OCI-M1 (cell line): ENCODE measurements around the gene METTL6.
A peak's percentile ranks its signal among the peaks of the same experiment; 100 is the strongest.
"Not testable (repeated sequence)": the region's sequence is repeated elsewhere in the genome, so short reads cannot be mapped to it uniquely, and the experiment has no call there.

Experiments used
- DNase-seq: peaks from one replicate; lab custom pipeline; 2025; lab: John Stamatoyannopoulos, UW

The METTL6 gene

DNA sequence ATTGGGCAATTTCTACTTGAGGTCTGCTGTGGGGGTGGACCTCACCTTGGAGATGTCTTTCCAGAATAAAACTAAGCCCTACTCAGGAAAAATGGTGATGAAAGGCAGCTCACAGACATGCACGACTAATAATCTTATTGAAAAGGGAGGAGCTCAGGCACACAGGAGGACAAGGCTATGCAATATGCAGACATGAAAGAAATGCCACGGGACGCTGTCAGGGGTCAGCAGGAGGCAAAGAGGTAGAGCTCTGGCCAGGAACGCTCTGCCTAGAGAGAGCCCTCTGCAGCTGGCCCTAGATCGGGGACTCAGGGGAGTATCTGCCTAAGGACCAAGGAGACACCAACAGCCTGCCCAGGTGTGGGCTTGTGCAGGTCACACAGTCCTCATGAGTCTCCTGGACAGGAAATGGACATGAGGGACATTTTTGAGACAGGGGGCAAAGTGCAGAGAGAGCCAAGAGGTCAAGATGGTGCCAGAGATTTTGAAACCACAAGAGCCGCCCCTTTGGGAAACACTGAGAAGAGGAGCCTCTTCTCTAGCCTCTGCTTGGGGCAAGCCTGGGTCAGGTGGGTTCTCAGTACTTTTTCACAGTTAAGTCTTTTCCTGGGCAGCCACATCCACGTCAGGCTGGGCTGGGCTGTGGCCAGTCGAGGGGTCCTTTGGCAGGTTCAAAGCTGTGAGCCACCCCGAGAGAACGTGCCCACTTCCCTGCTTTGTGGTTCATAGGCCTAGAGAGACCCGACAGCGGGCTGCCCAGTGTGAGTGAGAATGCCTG, 23.3 kb upstream of the METTL6 start:
- DNase-seq: no peak

DNA sequence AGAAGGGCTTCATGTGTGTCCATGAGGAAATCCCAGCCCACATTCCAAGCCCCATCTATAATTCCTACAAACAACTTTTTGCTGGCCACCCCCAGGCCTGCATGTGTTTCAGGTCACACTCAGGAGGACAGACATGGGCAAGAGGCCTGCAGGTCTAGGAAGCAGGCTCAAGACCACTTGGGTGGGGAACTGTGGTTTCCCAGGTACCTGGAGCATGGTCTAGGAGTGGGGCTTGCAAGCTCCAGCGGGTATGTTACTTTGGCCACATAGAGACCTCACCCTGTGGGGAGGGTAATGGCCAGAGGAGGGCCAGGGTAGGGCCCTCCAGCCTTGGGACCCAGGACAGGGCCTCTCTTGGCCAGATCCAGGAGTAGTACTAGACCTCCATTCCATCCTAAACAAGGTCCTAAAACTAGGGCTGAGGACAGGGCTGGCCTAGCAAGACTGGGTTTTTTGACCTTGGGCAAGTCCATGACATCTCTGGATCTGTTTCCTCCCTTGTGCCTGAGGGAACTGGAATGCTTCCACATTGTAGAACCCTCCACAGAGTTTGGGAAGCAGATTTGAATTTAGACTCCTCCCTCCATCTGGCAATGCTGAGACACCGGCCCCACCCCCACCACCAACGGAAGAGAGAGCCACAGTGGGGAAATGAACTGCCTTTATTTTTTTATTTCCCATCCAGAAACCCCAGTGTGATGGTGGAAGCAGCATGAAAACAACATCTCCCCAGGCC, 22.3 kb upstream of the METTL6 start:
- DNase-seq: no peak

DNA sequence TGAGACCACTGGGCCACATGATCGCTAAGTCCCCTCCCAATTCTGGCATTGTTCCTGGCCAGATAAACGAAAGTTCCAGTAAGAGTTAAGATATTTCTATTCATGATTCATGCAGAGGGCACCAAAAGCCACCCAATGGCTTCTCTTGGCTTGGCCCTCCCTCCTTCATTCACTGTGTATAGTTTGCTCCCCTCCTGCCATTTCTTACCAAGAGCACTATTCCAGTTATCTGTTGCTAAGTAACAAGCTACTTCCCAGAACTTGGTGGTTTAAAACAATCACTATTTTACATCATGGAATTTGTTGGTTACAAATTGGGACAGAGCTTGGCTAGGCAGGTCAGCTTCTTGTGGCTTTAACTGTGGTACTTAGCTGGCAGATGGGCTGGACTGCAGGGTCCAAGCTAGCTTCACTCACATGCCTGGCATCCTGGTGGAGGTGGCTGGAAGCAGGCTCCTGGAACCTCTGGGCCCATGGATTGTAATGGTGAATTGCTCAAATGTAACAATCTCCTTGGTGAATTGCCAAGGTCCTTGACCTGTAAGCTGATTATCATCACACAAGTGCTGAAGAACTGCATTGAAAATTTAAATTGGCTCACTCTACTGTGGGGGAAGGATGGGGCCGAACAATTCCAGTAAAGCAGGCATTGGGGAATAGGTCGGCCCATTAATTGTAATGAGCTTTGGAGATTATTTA, 16.6 kb upstream of the METTL6 start:
- no peak for DNase-seq

DNA sequence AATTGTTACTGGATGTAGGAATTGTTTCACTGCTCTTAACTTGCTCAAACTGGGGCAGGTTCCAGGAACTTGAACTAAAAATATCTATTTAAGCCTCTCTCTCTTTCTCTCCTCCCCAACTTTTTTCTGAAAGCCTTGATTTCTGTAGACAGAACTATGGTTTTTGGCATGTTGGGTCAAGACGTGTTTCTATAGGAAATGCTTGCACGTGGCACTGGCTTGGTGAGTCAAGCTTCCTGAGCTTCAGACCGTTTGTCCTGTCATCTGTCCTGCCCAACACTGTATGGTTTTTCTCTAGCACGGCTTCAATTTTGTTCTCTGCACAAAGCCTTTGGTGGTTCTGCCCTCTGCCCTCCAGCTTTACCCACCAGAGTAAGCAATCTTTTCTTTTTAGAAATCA, 13.5 kb upstream of the METTL6 start:
- DNase-seq: no peak

DNA sequence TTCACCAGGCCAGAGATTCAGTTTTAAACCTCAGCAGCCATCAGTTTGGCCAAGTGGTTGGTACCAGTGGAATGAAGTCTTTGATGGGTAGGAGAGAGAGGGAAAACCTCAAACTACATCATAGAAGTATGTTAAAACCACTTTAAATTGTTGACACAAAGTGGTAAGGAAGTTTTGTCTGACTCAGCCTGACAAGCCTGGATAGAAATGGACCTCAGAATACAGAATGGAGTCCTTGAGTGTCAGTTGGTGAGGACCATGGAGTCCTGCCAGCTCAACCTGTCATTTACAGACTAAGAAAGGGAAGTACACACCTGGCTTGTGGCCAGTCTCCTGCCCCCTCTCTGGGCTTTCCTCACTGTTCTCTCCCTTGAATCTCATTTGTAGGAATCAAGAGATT, 12.1 kb upstream of the METTL6 start:
- DNase-seq: no peak

DNA sequence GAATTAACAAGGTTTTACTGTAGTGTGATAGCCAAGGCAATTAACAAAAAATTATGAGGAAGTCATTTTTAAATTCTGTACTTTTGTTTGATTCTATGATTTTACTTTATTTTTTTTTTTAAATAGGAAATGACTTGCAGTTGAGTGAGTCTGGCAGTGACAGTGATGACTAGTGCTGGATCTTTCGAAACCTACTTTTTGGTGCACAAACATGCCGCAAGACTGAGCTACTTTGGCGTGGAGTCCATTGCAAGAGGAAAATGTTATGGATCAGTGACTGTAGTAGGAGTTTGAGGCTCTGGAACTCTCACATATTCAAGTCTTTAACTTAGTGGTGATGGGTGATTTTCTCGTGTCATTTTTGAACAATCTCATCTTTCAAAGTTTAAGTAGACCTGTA, 11.6 kb upstream of the METTL6 start:
- no peak for DNase-seq

DNA sequence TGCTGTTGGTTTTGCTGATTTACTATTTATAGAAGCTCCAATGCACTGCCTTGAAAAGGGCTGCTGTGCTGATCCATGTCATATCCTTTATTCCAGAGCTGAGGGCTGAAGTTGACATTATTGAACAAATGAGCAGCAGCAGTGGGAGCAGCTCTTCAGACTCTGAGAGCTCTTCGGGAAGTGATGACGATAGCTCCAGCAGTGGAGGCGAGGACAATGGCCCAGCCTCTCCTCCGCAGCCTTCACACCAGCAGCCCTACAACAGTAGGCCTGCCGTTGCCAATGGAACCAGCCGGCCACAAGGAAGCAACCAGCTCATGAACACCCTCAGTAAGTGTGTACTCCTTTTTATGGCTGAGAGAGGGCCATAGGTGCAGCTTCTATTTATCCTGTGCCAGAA, 8.9 kb upstream of the METTL6 start:
- DNase-seq: no peak

DNA sequence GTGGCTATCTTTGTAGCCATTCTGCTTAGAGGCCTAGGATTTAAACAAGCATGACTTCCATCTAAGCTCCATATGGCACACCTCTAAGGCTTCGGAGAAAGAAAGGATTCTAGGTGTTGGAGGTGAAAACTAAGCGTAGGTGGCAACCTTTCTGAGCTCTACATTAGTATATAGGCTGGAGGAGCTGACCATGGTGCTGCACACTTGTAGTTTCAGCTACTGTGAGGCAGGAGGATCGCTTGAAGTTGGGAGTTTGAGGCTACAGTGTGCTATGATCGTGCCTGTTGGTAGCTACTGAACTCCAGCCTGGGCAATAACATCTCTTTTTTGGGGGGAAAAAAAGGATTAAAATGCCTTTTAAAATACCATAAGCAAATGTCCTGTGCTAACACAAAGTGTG, 7.4 kb upstream of the METTL6 start:
- DNase-seq: no peak

DNA sequence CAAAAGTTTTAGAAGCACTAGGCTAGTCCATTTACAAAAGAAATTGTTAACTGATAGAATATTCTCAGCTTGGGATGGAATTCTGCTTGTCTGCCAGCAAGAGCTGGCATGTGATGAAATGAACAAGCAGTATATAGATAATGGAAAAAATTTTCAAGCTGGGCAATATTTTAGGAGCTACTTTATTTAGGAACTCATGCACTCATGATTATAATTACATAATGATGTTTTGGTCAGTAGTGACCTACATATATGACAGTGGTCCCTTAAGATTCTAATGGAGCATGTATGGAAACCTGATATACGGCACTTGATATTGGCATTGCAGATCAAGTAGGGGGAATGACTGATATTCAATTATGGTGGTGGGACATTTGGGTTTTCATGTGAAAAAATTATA, 6.2 kb upstream of the METTL6 start:
- no peak for DNase-seq

DNA sequence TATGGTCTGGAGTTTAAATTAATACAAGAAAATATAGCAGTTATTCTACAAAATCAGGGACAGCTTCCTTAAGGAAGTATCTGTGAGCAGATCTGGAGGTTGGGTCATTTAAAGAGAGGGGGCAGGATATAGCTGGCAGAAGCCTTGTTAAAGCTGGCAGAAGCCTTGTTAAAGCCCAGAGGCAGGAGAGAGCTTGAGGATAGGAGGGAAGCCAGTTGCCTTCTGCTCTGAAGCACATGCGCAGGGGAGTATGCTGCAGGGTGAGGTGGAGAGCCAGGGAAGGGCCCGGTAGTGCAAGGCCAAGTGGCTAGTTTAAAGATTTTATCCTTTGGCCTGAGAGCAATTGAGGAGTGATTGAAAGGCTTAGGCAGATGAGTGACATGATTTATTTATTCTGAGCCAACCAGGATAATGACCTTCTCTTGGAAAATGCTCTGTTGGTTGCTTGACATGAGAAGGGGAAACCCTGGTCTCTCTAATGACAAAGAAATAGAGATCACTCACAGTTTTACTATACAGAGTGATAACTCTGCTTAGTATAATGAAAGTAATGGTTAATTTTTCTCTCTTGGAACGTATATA, 4.0 kb upstream of the METTL6 start:
- DNase-seq: no peak

DNA sequence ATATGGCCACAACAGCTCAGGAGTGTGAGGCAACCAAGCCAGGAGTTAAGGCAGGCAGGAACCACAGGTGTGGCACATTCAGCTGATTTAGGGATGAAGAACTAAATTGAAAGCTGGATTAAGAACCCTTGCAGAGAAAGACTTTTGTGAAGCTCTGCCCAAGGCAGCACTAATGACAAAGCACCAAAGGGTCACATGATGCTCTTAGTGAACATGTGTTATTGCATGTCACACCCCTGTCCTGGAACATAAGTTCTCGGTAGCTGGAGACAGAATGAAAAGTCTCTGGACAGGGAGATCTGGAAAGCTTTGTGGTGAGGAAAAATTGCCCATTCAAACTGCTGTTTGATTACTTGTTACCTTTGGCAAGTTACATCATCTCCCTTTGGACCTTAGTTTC, 3.3 kb upstream of the METTL6 start:
- peak; percentile 41 for DNase-seq

DNA sequence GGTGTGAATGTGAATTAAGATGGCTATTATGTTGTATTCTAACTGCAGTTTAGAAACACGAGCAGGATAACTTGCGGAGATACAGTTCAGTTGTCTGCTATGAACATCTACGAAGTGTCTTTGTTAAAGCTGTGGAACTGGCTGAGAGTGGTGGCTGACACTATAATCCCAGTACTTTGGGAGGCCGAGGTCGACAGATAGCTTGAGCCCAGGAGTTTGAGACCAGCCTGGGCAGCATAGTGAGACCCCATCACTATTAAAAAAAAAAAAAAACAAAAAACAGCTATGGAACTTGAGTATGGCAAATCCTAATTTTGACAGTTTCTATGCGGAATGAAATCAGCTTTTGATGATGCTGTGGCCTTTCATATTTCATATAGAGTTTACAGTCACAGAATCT, 1.7 kb upstream of the METTL6 start:
- no peak for DNase-seq

DNA sequence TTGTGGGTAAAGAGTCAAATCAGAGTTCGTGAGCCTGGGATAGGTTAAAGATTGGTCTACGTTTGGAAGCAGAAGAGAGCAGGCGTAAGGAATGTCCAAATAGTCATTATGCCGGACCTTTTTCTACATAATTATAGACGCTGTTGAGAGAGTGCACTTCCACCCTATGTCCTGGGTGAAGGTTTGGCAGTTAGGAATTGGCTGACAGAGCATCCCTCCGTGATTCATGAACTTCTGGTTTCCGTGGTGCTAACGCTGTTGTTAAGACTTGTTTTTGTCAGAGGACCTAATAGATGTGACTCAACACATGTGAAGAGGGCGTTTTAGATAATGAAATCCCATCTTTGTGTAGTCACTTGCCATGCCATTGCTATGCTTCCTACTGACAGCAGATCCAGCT, 1.2 kb upstream of the METTL6 start:
- DNase-seq: peak; percentile 20

DNA sequence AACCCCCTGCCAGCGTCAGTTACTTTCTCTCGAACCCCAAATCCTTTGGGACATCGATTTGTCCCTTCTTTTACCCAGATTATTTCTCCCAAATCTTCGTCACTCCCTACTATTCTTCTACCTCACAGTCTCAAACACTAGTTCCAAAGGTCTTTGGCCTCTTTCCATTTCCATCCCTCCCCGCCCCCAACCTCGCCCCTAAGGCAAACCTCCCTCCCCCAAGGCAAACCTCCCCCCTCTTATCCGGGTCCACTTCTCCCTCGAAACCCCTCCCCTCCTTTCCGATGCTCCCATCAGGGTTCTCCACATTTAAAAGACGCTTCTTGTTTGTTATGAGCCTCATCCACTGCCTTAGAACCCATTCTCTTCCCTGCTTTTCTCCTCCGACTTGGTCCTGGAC, 637 bp upstream of the METTL6 start:
- no peak for DNase-seq

DNA sequence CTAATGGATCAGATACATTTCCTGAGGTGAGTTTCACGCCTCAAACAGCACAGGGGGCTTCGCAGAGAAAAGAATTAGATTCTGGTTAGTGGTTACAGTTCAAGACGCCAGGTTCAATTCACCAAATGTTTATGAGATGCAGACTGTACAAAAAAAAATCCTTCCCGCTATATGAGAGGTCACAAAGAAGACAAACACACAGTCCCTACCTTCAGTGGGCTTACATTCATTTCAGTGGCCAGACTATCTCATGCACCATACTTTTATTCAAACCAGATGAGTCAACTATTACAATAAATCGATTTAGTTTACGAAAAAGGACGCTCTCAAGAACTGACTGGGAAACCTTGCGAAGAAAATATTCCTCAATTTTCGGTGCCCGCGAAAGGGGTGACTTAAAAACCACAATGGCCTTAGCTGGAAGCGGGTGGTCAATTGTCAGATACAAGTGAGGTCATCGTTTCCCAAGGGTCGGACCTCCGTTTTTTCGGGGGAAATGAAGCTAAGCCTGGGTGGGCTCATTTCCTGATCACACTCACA, 695 bp downstream of the METTL6 start:
- no peak for DNase-seq

DNA sequence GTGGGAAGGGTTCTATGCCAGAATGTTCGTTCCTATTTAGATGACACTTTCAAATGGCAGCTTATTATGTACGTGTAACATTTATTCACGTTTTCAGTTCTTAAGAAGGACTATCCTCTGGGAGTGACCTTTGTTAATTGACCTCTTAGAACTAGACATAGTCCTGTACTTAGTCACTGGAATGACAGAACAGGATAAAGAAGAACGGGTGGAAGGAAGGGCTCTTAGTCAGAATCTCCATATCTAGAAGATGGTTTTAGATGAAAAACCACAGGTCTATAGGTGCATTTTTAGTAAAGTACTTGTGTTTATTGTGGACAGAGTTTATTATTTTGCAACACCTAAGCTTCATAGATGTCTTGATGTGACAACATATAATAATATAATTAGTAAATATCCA, 6.5 kb downstream of the METTL6 start:
- DNase-seq: no peak

DNA sequence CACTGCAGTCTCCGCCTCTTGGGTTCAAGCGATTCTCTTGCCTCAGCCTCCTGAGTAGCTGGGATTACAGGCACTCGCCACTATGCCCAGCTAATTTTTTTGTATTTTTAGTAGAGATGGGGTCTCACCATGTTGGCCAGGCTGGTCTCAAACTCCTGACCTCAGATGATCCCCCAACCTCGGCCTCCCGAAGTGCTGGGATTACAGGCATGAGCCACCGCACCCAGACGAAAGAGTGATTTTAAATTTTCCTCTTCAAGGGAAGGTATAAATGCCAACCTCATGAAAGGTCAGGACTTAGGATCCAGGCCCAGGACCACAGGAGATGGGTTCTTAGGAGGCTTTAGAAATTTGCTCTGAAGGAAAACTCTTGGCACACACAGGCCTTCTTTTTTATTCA, 16.4 kb downstream of the METTL6 start:
- not testable (repeated sequence) for DNase-seq

DNA sequence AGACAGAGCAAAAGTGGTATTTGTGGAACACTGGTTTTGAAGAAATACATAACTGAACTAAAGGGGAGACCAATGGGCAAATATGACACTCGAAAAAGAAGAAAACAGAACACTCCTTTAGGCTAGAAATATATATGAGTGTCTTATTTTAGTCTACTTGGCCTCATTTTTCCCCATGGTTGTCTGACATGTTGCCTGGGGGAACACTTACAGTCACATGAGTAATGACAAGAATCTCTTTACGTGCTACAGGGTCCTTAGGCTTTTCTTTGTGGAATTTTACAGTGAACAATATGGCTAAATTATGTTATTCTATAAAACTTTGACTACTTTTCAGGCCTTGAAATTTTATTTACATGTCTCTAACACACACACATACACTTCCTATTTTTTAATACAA, 17.6 kb downstream of the METTL6 start:
- DNase-seq: no peak

DNA sequence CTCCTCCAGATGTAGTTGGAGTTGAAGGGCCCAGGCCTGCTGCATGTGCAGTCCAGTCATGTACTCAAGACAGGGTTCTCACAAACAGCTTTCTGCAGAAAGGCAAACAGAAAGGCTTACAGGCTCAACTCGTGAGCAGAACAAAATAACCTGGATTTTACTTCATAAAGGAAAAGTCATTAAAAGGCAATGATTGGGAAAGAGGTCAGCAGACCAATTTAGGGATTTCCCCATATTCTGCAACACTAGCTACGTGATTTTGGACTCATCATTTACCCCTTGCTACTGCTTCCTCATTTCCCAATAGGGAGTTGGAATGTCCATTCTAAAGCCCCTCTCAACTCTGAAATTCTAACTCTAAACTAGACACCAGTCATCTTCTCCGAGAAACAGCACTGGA, 18.1 kb downstream of the METTL6 start:
- DNase-seq: no peak

DNA sequence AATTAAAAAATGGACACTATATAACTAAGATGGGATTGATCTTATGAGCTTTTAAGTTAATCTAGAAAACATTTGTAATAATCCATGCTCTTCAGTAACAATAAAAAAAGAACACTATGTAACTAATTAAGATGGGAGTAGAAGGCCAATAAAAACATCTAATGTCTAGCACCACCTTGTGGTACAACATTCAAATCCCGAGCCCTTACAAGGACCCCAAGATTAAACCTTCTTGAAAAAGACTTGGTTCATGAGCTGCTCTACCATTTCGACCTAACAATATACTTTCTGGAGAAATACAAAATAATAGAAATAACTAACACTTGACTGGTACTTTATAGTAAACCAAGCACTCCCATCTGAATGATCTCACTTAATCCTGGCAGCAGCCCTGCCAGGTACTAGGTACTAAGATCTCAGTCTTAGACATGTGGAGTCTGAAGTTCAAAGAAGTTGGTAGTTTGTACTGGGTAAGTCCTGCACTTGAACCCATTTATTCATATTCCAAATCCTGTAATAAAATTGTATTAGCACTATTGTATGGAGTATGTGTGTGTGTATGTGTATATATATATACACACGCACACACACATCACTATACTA, 21.8 kb downstream of the METTL6 start:
- DNase-seq: peak; percentile 81

DNA sequence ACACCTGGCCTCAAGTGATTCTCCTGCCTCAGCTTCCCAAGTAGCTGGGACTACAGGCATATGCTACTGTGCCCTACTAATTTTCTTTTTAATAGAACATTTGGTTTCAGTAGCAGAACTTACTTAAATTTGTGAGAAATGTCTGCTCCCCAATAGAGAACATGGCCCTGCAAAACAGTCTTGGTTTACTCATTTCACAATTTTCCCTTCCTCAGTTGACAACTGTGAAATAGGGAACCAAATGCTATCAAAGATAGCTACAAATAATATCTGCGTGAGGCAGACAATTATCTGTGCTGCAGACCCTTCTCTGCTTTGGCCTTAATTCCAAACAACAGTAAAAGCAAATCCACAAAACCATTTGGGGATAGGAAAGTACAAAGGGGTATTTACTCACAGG, 22.6 kb downstream of the METTL6 start:
- no peak for DNase-seq

DNA sequence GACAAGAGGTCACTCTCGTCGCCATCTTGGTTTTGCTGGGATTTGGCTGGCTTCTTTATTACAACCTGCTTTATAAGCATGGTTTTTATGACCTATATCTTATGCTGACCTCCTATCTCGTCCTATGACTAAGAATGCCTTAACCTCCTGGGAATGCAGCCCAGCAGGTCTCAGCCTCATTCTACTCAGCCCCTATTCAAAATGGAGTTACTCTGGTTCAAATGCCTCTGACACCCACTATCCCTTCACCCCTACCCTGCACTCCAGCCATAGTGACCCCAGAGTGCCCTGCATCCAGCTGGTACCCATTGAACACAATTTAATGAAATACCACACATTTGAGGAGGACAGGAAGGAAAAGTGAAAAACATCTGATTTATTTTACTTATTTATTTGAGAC, 23.4 kb downstream of the METTL6 start:
- no peak for DNase-seq
